Measurements from ENCODE around the gene HMCN1.

DNA sequence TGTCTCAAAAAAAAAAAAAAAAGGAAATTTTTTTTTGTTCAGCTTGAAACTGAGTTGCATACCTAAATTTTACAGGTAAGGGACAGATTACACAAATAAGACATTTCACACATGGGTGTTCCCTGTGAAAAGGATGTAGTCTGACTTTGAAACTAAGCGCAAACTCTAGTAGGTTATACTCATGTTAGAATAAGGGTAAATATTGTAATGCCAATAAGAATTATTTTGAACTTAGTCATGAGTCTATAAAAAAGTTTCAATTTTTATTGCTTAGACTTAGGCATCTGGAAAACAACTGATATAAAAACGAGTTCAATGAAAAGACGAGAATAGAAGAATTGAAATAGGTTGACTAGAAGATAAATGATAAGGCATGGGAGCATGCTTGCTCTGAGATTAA is 122.3 kb downstream of the HMCN1 start:
- TF ChIP-seq, protein P1, sequence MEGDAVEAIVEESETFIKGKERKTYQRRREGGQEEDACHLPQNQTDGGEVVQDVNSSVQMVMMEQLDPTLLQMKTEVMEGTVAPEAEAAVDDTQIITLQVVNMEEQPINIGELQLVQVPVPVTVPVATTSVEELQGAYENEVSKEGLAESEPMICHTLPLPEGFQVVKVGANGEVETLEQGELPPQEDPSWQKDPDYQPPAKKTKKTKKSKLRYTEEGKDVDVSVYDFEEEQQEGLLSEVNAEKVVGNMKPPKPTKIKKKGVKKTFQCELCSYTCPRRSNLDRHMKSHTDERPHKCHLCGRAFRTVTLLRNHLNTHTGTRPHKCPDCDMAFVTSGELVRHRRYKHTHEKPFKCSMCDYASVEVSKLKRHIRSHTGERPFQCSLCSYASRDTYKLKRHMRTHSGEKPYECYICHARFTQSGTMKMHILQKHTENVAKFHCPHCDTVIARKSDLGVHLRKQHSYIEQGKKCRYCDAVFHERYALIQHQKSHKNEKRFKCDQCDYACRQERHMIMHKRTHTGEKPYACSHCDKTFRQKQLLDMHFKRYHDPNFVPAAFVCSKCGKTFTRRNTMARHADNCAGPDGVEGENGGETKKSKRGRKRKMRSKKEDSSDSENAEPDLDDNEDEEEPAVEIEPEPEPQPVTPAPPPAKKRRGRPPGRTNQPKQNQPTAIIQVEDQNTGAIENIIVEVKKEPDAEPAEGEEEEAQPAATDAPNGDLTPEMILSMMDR (IDR thresholded peaks at IDR 0.05): no peak
- TF ChIP-seq, protein P2, sequence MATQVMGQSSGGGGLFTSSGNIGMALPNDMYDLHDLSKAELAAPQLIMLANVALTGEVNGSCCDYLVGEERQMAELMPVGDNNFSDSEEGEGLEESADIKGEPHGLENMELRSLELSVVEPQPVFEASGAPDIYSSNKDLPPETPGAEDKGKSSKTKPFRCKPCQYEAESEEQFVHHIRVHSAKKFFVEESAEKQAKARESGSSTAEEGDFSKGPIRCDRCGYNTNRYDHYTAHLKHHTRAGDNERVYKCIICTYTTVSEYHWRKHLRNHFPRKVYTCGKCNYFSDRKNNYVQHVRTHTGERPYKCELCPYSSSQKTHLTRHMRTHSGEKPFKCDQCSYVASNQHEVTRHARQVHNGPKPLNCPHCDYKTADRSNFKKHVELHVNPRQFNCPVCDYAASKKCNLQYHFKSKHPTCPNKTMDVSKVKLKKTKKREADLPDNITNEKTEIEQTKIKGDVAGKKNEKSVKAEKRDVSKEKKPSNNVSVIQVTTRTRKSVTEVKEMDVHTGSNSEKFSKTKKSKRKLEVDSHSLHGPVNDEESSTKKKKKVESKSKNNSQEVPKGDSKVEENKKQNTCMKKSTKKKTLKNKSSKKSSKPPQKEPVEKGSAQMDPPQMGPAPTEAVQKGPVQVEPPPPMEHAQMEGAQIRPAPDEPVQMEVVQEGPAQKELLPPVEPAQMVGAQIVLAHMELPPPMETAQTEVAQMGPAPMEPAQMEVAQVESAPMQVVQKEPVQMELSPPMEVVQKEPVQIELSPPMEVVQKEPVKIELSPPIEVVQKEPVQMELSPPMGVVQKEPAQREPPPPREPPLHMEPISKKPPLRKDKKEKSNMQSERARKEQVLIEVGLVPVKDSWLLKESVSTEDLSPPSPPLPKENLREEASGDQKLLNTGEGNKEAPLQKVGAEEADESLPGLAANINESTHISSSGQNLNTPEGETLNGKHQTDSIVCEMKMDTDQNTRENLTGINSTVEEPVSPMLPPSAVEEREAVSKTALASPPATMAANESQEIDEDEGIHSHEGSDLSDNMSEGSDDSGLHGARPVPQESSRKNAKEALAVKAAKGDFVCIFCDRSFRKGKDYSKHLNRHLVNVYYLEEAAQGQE (IDR thresholded peaks at IDR 0.05; ENCODE audit: insufficient read depth in 1 of 2, low read depth in 2 of 2, low read length in 1 of 2): no peak
- TF ChIP-seq SIN3A (IDR thresholded peaks at IDR 0.05; ENCODE audit: borderline replicate concordance, insufficient read depth, low read depth, low read length) (no peak), POLR2AphosphoS5 (IDR thresholded peaks at IDR 0.05; ENCODE audit: low read depth, low read length) (no peak)

Data from Panc1 (cell line).